Breast epithelium (tissue), 4 donors: ENCODE measurements around the gene CEP112. TPM values are rescaled to one million over a fixed set of nuclear protein-coding genes. Genes with fewer than 3 reads are reported as not detected.

ENCODE experiments used
- DNase-seq, 2 donors: peaks; one replicate each; pipeline ENCODE4 v3.0.0-alpha.2; 2019; ENCODE audit warnings: low spot score in 2 of 2
- H3K27ac ChIP-seq, 2 donors: fragments of 200-600 bp; sonication (generic) in 1 of 2; one replicate each; pipeline ENCODE4 v1.5.1; 2016 to 2019; ENCODE audit warnings: mild to moderate bottlenecking in 1 of 2
- H3K27me3 ChIP-seq, 2 donors: fragments of 200-600 bp; sonication (generic) in 1 of 2; one replicate each; pipeline versions ENCODE4 v1.5.1 to v1.6.0; 2017 to 2019; ENCODE audit warnings: control low read depth in 1 of 2, mild to moderate bottlenecking in 1 of 2
- H3K36me3 ChIP-seq: fragments of 200-600 bp; one replicate; pipeline ENCODE4 v1.5.1; 2019
- H3K4me1 ChIP-seq, 2 donors: fragments of 200-600 bp; sonication (generic); one replicate each; pipeline ENCODE4 v1.5.1; 2016 to 2019; ENCODE audit warnings: control low read depth in 1 of 2
- H3K4me3 ChIP-seq, 3 donors: fragments of 200-600 bp; sonication (generic); 1 replicate in 2 of 3; 2 replicates in 1 of 3; pipeline ENCODE4 v1.5.1; 2016 to 2019; ENCODE audit warnings: mild to moderate bottlenecking in 3 of 3, moderate library complexity in 2 of 3
- H3K9me3 ChIP-seq, 2 donors: fragments of 200-600 bp; sonication (generic) in 1 of 2; one replicate each; pipeline ENCODE4 v1.5.1; 2016 to 2019; ENCODE audit warnings: control low read depth in 1 of 2
- CTCF ChIP-seq, 3 donors: fragments of 450-650 bp; IDR thresholded peaks; one replicate each; pipeline ENCODE4 v1.5.1; 2016 to 2017; ENCODE audit warnings: antibody characterized with exemption in 3 of 3, mild to moderate bottlenecking in 3 of 3, moderate library complexity in 3 of 3
- POLR2A ChIP-seq: fragments of 450-650 bp; IDR thresholded peaks from one replicate; pipeline ENCODE4 v1.6.1; 2016; ENCODE audit warnings: antibody characterized with exemption, mild to moderate bottlenecking, moderate library complexity
- POLR2AphosphoS5 ChIP-seq, 3 donors: sonication (generic); formaldehyde crosslinking; IDR thresholded peaks; one replicate each; pipeline ENCODE4 v1.6.1; 2017; ENCODE audit warnings: antibody characterized with exemption in 3 of 3
- intact Hi-C: fragments of 100-400 bp; cut with DNase I; formaldehyde crosslinking; loops from one replicate; pipeline ENCODE4 v1.15.1; 2023; ENCODE audit warnings: low total_unique reads
- total RNA-seq, 3 donors: library from RNA; depleted of rRNA; stranded (reverse); fragments of >200 nt; gene quantifications; one replicate each; pipeline ENCODE4 v1.1.0, GENCODE V29; 2016

CEP112 gene
- total RNA-seq, 3 donors from 2014 or later: 12.9 to 27.2 (median 18.0) TPM

GRCh38 chr17:65718601-65719000 lies 473.3 kb downstream of the CEP112 start:
- no peak overlapping the region for H3K27ac ChIP-seq
- TF ChIP-seq POLR2A: no peak
- no peak for TF ChIP-seq CTCF (IDR thresholded peaks at IDR 0.05)
- TF ChIP-seq POLR2AphosphoS5 (IDR thresholded peaks at IDR 0.05): no peak
- intact Hi-C loops: no loop called here
- no peaks in the 10 kb centered on the region for H3K36me3 ChIP-seq
- no peaks in the 10 kb centered on the region for H3K9me3 ChIP-seq
- H3K27me3 ChIP-seq: no peaks in the 10 kb centered on the region
- no peak for DNase-seq
- no peaks in the 10 kb centered on the region for H3K4me1 ChIP-seq
- no peak overlapping the region for H3K4me3 ChIP-seq

GRCh38 chr17:65712383-65713267 lies 479.3 kb downstream of the CEP112 start:
- Histone ChIP-seq H3K9me3 (no peaks in the 10 kb centered on the region), H3K4me1 (no peaks in the 10 kb centered on the region), H3K27me3 (no peaks in the 10 kb centered on the region), H3K4me3 (no peak overlapping the region), H3K36me3 (no peaks in the 10 kb centered on the region), H3K27ac (no peak overlapping the region)
- intact Hi-C loops: no loop called here
- no peak for DNase-seq
- TF ChIP-seq POLR2A (no peak), POLR2AphosphoS5 (IDR thresholded peaks at IDR 0.05) (no peak), CTCF (IDR thresholded peaks at IDR 0.05) (no peak)

GRCh38 chr17:65711671-65712276 lies 480.2 kb downstream of the CEP112 start:
- TF ChIP-seq POLR2A: no peak
- TF ChIP-seq POLR2AphosphoS5 (IDR thresholded peaks at IDR 0.05): no peak
- no peak for TF ChIP-seq CTCF (IDR thresholded peaks at IDR 0.05)
- H3K9me3 ChIP-seq: no peaks in the 10 kb centered on the region
- no peak for DNase-seq
- no peak overlapping the region for H3K4me3 ChIP-seq
- intact Hi-C loops: no loop called here
- H3K4me1 ChIP-seq: no peaks in the 10 kb centered on the region
- H3K36me3 ChIP-seq: no peaks in the 10 kb centered on the region
- no peaks in the 10 kb centered on the region for H3K27me3 ChIP-seq
- H3K27ac ChIP-seq: no peak overlapping the region

GRCh38 chr17:65707780-65708179 lies 484.2 kb downstream of the CEP112 start:
- TF ChIP-seq CTCF (IDR thresholded peaks at IDR 0.05) (no peak), POLR2A (no peak)
- Histone ChIP-seq H3K27me3 (no peaks in the 10 kb centered on the region), H3K9me3 (no peaks in the 10 kb centered on the region), H3K4me1 (no peaks in the 10 kb centered on the region), H3K36me3 (no peaks in the 10 kb centered on the region), H3K27ac (no peak overlapping the region), H3K4me3 (no peak overlapping the region)
- intact Hi-C loops: loop anchor here (5.0 kb wide), 1 partner anchor 1125 kb away; no protein-coding TSS in a partner anchor
- DNase-seq: no peak

GRCh38 chr17:65704731-65705130 lies 487.2 kb downstream of the CEP112 start:
- no peak for DNase-seq
- Histone ChIP-seq H3K4me3 (no peak overlapping the region), H3K27ac (no peak overlapping the region), H3K36me3 (no peaks in the 10 kb centered on the region), H3K4me1 (no peaks in the 10 kb centered on the region), H3K27me3 (no peaks in the 10 kb centered on the region), H3K9me3 (no peaks in the 10 kb centered on the region)
- TF ChIP-seq CTCF (IDR thresholded peaks at IDR 0.05) (no peak), POLR2A (no peak), POLR2AphosphoS5 (IDR thresholded peaks at IDR 0.05) (no peak)
- intact Hi-C loops: loop anchor here (5.0 kb wide), 1 partner anchor 1128 kb away; no protein-coding TSS in a partner anchor
